WTC11 (cell line): ENCODE data around the gene SH3BP2.

Experiments used
- E2F5 ChIP-seq: sonication (generic); formaldehyde crosslinking; IDR thresholded peaks from 2 replicates; pipeline ENCODE4 v1.8.1; 2022; ENCODE audit warnings: mild to moderate bottlenecking, moderate library complexity, missing genetic modification reagents
- GABPB1 ChIP-seq: sonication (generic); formaldehyde crosslinking; IDR thresholded peaks from 2 replicates; pipeline ENCODE4 v1.8.1; 2023; ENCODE audit warnings: mild to moderate bottlenecking, missing genetic modification reagents
- IRF1 ChIP-seq: sonication (generic); formaldehyde crosslinking; IDR thresholded peaks from 2 replicates; pipeline ENCODE4 v1.8.0; 2023; ENCODE audit warnings: missing genetic modification reagents
- MAX ChIP-seq: sonication (generic); formaldehyde crosslinking; IDR thresholded peaks from 2 replicates; pipeline ENCODE4 v1.8.0; 2022; ENCODE audit warnings: mild to moderate bottlenecking, missing genetic modification reagents
- MXD4 ChIP-seq: fragments of 250-450 bp; sonication (Bioruptor Pico); IDR thresholded peaks from 2 replicates; pipeline ENCODE4 v1.8.0; 2021; ENCODE audit warnings: mild to moderate bottlenecking, moderate library complexity, borderline replicate concordance
- MYBL2 ChIP-seq: sonication (generic); formaldehyde crosslinking; IDR thresholded peaks from 2 replicates; pipeline ENCODE4 v1.8.1; 2023; ENCODE audit warnings: mild to moderate bottlenecking, moderate library complexity, missing genetic modification reagents
- SMAD3 ChIP-seq: sonication (generic); formaldehyde crosslinking; IDR thresholded peaks from 2 replicates; pipeline ENCODE4 v1.8.0; 2022; ENCODE audit warnings: missing genetic modification reagents, mild to moderate bottlenecking, borderline replicate concordance
- TCF7 ChIP-seq: sonication (generic); formaldehyde crosslinking; IDR thresholded peaks from 2 replicates; pipeline ENCODE4 v1.8.0; 2022; ENCODE audit warnings: mild to moderate bottlenecking, low read depth, missing genetic modification reagents, moderate library complexity
- USF2 ChIP-seq: sonication (generic); formaldehyde crosslinking; IDR thresholded peaks from 2 replicates; pipeline ENCODE4 v1.8.1; 2023; ENCODE audit warnings: mild to moderate bottlenecking, missing genetic modification reagents, moderate library complexity
- TF ChIP-seq, protein P1 (sequence below): sonication (generic); formaldehyde crosslinking; IDR thresholded peaks from 2 replicates; pipeline ENCODE4 v1.8.1; 2023; ENCODE audit warnings: mild to moderate bottlenecking, missing genetic modification reagents, borderline replicate concordance
- TF ChIP-seq, protein P2 (sequence below): fragments of 200-600 bp; IDR thresholded peaks from 2 replicates; pipeline ENCODE4 v1.8.0; 2022; ENCODE audit warnings: antibody characterized with exemption
- TF ChIP-seq, protein P3 (sequence below): sonication (generic); formaldehyde crosslinking; IDR thresholded peaks from 2 replicates; pipeline ENCODE4 v1.8.1; 2022; ENCODE audit warnings: missing genetic modification reagents, borderline replicate concordance

- TF ChIP-seq MAX (CRISPR knock-in tag) (no peak), E2F5 (CRISPR knock-in tag) (no peak), USF2 (CRISPR knock-in tag) (no peak), GABPB1 (no peak), TCF7 (no peak), MXD4 (no peak), MYBL2 (CRISPR knock-in tag) (no peak), SMAD3 (CRISPR knock-in tag) (no peak), IRF1 (CRISPR knock-in tag) (no peak)
- TF ChIP-seq, protein P1, sequence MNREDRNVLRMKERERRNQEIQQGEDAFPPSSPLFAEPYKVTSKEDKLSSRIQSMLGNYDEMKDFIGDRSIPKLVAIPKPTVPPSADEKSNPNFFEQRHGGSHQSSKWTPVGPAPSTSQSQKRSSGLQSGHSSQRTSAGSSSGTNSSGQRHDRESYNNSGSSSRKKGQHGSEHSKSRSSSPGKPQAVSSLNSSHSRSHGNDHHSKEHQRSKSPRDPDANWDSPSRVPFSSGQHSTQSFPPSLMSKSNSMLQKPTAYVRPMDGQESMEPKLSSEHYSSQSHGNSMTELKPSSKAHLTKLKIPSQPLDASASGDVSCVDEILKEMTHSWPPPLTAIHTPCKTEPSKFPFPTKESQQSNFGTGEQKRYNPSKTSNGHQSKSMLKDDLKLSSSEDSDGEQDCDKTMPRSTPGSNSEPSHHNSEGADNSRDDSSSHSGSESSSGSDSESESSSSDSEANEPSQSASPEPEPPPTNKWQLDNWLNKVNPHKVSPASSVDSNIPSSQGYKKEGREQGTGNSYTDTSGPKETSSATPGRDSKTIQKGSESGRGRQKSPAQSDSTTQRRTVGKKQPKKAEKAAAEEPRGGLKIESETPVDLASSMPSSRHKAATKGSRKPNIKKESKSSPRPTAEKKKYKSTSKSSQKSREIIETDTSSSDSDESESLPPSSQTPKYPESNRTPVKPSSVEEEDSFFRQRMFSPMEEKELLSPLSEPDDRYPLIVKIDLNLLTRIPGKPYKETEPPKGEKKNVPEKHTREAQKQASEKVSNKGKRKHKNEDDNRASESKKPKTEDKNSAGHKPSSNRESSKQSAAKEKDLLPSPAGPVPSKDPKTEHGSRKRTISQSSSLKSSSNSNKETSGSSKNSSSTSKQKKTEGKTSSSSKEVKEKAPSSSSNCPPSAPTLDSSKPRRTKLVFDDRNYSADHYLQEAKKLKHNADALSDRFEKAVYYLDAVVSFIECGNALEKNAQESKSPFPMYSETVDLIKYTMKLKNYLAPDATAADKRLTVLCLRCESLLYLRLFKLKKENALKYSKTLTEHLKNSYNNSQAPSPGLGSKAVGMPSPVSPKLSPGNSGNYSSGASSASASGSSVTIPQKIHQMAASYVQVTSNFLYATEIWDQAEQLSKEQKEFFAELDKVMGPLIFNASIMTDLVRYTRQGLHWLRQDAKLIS (CRISPR knock-in tag): no peak
- TF ChIP-seq, protein P2, sequence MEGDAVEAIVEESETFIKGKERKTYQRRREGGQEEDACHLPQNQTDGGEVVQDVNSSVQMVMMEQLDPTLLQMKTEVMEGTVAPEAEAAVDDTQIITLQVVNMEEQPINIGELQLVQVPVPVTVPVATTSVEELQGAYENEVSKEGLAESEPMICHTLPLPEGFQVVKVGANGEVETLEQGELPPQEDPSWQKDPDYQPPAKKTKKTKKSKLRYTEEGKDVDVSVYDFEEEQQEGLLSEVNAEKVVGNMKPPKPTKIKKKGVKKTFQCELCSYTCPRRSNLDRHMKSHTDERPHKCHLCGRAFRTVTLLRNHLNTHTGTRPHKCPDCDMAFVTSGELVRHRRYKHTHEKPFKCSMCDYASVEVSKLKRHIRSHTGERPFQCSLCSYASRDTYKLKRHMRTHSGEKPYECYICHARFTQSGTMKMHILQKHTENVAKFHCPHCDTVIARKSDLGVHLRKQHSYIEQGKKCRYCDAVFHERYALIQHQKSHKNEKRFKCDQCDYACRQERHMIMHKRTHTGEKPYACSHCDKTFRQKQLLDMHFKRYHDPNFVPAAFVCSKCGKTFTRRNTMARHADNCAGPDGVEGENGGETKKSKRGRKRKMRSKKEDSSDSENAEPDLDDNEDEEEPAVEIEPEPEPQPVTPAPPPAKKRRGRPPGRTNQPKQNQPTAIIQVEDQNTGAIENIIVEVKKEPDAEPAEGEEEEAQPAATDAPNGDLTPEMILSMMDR: no peak
- TF ChIP-seq, protein P3, sequence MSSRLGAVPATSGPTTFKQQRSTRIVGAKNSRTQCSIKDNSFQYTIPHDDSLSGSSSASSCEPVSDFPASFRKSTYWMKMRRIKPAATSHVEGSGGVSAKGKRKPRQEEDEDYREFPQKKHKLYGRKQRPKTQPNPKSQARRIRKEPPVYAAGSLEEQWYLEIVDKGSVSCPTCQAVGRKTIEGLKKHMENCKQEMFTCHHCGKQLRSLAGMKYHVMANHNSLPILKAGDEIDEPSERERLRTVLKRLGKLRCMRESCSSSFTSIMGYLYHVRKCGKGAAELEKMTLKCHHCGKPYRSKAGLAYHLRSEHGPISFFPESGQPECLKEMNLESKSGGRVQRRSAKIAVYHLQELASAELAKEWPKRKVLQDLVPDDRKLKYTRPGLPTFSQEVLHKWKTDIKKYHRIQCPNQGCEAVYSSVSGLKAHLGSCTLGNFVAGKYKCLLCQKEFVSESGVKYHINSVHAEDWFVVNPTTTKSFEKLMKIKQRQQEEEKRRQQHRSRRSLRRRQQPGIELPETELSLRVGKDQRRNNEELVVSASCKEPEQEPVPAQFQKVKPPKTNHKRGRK (CRISPR knock-in tag): no peak
Observed at GRCh38 chr4:2846172-2846571, 53.3 kb downstream of the SH3BP2 start.
